ENCODE measurements around the gene QPCTL.
"Not testable (repeated sequence)": the region's sequence is repeated elsewhere in the genome, so short reads cannot be mapped to it uniquely, and the experiment has no call there.

The QPCTL gene

DNA sequence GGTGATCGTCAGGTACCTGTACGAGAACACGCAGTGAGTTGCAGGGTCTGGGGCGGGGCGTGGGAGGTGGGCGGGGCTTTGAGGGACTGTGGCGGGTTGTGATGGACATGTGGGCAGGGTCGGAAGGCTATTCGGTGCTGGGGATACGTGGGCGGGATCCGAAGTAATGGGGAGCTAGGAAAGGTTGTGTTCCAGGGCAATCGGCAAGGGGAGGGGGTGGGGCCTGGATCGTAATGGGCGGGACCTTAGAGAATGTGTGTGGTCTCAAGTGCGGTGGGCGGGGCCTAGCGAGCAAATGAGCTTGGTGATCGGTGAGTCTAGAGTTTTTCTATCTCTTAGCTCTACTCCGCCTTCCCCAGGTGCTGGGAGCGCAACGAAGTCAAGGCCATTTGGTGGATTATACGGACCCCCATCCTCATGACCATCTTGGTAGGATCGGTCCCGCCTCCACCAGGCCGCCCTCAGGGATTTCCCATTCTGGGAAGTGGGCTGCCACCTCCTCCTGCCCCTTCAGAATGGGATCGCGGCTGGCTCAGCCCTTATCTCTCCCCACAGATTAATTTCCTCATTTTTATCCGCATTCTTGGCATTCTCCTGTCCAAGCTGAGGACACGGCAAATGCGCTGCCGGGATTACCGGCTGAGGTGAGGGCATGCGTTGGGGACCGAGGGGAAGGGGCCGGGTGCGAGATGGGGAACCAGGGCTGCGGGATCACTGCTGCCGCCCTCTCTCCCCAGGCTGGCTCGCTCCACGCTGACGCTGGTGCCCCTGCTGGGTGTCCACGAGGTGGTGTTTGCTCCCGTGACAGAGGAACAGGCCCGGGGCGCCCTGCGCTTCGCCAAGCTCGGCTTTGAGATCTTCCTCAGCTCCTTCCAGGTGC is 14.9 kb upstream of the QPCTL start:
- DNase-seq = peak; percentile 86

DNA sequence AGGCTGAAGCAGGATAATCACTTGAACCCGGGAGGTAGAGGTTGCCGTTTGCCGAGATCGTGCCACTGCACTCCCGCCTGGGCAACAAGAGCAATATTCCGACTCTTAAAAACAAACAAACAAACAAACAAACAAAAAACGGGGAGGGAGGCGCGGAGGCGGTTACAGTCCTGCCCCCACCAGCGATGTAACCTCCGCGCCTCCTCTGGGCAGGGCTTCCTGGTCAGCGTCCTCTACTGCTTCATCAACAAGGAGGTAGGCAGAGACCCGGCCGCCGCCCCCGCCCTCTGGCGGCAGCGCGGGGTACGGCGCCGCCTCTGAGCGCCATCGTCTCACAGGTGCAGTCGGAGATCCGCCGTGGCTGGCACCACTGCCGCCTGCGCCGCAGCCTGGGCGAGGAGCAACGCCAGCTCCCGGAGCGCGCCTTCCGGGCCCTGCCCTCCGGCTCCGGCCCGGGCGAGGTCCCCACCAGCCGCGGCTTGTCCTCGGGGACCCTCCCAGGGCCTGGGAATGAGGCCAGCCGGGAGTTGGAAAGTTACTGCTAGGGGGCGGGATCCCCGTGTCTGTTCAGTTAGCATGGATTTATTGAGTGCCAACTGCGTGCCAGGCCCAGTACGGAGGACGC is 11.0 kb upstream of the QPCTL start:
- DNase-seq = peak; percentile 88

DNA sequence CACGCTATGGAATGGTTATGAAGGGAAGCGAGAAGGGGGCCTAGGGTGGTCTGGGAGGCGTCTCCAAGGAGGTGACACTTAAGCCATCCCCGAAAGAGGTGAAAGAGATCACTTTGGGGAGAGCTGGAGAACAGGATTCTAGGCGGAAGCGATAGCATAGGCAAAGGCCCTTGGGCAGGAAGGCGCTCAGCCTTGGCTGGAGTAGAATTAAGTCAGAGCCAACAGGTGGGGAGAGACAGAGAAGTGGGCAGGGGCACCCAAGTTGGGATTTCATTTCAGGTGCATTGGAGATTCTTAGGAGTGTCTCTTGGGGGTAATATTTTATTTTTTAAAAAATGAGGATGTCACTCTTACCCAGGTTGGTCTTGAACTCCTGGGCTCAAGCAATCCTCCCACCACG is 10.3 kb upstream of the QPCTL start:
- no peak for DNase-seq

DNA sequence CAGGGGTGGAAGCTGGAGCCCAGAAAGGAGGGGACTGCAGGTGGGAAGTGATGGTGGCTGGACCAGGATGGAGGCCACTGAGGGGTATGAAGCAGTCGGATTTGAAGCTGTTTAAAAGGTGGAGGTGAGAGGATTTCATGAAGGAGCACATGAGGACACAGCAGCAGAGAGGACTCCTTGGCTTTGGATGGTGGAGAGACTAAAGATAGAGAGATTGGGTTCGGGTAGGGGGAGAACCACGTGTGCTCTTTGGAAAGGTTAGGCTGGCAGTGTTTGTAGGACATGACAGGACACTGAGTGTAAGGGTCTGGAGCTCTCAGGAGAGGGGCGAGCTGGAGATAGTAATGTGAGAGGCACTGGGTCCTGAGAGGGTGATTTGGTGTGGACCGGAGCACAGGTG is 9.6 kb upstream of the QPCTL start:
- no peak for DNase-seq

DNA sequence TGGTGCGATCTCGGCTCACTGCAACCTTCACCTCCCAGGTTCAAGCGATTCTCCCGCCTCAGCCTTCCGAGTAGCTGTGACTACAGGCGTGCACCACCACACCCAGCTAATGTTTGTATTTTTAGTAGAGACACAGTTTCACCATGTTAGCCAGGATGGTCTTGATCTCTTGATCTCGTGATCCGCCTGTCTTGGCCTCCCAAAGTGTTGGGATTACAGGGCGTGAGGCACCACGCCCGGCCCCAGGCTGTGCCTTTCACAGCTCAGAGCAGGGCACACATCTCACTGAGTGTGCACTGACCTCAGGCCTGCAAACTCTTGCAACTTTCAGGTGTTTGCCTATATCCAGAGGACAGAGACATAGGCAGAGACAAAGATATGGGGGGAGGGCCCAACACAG is 7.4 kb upstream of the QPCTL start:
- not testable (repeated sequence) for DNase-seq

DNA sequence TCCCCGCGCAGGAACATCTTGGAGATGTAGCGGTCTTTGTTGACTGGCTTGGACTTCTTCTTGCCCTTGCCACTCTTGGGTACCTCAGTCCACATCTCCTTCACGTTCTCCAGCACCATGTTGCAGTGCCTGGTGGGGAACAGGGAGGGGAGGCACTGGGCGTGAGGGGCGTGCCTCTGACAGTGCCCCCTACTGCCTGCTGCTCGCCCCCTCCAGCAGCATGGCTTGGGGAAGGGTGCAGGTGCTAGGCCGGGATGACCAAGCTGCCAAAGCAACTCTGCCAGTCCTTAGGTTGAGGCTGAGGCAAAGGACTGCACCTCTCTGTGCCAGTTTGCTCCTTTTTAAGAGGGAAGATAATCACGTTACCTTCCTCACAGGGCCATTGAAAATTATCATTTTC is 4.9 kb upstream of the QPCTL start:
- no peak for DNase-seq

DNA sequence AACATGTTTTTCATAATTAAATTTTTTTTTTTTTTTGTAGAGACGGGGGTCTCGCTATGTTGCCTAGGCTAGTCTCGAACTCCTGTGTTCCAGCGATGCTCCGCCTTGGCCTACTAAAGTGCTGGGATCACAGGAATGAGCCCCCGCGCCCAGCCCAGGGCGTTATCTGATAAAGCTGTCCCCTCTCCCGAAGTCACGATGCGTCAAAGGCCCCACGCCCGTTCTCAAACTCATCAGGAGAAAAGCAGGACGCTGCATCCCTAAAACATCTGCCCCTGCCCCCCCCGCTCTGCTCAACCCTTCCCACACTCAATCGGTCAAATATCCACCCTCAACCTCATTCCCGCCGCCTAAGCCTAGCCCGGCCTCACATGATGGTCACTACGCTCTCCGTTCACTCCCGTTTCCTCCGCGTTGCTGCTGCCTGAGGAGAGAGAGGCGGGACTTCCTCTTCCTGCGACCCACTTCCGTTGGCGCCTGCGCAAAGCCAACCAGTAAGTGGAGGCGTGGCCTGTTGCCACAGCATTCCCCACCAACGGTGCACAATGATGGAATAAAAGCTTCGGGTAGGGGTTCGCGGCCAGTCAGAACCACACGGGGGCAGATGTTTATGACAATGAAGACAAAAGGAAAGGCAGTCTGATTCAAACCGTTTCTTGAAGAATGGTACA is 815 bp upstream of the QPCTL start, which contains the start of gene SNRPD2:
Gene SNRPD2 (minus strand): TSS at position 438 of the 671 bp plus-strand sequence. CDS start 65 bp downstream, at position 373.
- peak; percentile 99 for DNase-seq

DNA sequence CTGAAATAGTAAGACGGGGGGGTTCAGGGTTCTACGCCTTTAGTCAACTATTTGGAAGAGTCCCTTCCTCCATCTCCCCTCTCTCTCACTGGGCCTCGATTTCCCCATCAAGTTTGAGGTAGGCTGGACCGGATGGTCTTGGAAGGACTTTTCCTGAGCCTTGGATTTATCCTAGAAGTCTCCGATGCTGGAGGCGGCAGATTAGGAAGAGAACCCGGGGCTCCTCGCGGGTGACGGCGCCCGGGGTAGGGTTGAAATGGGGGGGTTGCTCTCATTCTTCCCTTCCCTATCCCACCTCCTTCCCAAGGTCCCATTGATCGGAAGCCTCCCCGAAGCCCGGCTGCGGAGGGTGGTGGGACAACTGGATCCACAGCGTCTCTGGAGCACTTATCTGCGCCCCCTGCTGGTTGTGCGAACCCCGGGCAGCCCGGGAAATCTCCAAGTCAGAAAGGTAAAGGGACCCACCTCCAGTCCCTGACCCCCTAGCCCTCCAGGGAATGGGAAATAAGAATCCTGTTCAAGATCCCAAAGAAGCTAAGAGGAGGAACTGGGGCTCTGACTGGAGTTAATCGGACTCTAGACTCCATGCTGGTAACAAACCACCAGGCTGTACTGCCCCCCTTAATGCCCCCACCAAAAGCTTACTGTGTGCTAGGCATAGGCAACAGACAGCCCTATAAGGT is 781 bp downstream of the QPCTL start:
- peak; percentile 91 for DNase-seq

DNA sequence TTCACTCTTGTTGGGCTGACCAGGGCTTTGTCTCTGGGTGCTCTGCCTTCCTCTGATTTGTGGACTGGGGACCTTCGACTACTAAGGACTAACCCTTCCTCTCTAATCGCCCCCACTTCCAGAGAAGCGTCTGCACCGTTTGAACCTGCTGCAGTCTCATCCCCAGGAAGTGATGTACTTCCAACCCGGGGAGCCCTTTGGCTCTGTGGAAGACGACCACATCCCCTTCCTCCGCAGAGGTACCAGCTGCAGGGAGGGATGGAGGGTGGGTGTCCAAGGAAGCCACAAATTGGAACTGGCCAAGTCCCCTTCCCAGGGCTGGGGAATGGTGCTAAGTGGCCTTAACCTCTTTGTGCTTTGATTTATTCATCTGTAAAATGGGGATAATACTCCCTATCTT is 9.2 kb downstream of the QPCTL start:
- no peak for DNase-seq

DNA sequence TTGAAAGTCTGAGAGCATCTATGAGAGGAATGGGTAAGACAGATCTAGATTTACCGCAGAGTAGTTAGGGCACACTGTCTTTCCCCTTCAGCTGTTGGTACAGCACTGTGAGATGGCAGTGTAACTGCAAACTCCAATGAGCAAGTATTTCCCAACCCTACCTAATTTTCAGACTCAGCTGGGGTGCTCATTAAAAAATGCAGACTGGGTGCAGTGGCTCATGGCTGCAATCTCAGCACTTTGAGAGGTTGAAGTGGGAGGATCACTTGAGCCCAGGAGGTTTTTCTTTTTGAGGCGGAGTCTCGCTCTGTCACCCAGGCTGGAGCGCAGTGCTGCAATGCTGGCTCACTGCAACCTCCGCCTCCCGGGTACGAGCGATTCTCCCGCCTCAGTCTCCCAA is 12.6 kb downstream of the QPCTL start:
- no peak for DNase-seq

DNA sequence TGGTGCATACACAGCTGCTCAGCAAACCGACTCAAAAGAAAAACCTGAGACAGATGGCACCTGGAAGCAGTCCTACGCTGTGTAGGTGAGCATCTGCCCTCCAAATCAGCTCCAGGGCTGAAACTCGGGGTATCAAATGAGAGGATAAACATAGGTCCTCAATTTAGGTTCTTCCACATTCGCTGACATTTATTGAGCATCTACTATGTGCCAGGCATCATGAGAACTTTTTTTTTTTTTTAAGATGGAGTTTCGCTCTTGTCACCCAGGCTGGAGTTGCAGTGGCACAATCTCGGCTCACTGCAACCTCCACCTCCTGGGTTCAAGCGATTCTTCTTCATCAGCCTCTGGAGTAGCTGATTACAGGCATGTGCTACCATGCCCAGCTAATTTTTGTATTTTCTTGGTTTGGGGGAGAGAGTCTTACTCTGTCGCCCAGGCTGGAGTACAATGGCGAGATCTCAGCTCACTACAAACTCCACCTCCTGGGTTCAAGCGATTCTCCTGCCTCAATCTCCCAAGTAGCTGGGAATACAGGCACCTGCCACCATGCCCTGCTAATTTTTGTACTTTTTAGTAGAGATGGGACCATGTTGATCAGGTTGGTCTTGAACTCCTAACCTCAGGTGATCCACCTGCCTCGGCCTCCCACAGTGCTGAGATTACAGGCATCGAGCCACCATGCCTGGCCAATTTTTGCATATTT is 13.4 kb downstream of the QPCTL start:
- no peak for DNase-seq

DNA sequence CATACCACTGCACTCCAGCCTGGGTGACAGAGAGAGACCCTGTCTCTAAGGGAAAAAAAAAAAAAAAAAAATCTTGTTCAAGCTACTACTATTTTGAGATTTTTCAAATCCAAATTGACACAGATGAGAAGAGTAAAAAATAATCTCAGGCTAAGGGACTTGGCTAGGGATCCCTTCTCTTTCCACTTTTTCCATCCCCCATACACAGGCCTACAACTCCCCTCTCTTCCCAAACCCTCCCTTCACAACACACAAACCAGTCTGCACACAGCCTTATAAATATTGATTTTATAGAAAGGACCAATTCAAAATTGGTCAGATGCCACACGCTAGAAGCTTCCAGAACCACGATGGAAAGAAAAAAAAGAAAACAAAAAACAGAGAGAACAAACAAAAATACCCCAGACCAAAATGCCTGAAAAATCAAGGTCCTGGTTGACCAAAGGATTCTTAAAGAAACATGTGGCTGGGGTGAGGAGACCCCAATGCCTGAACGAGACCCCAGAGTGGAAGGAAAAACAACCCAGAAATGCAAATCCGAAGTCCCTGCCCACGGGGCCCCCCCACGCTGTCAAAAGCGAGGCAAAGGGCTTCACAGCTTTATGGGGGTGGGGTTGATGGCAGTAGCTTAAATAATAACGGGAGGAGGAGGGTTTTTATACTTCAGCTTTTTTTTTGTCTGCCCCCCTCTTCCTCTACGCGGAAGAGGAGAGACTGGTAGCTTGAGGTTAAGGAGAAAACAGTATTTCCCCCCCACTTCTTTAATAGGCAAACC is 18.1 kb downstream of the QPCTL start:
- no peak for DNase-seq

DNA sequence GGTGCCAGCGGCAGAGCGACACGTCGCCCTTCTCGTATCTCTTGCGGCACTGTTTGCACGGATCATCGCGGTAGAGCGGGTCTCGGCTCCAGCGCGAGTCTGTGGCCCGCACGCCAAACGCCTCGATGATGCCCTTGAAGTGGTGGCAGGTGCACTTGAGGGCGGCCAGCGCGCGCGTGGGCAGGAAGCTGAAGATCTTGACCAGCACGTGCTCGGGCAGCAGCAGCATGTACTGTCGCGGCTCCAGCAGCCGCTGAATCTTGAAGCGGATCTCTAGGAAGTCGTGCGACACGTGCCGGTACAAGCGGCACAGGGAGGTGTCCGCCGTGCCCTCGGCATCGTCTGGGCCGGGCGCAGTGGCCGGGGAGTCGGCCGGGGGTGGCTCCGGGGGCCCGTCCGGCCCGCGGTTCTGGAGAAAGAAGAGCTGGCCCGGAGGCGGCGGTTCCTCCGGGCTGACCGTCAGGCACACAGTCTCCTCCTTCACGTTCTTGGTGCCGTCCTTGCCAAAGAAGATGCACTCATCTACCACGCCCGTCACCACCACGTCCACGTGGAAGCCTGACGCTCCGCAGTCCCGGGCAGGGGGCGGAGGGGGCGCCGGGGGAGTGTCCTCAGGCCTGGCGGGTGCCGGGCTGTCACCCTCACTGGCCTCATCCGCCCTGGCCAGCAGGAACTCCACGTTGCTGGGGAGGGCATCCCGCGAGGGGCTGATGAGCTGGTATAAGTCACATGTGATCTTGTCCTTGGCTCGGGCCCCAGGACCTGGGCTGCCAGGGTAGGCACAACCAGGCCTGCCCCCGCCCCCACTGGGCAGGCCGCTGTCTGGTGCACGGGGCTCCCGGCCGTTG is 19.6 kb downstream of the QPCTL start:
- DNase-seq = no peak

DNA sequence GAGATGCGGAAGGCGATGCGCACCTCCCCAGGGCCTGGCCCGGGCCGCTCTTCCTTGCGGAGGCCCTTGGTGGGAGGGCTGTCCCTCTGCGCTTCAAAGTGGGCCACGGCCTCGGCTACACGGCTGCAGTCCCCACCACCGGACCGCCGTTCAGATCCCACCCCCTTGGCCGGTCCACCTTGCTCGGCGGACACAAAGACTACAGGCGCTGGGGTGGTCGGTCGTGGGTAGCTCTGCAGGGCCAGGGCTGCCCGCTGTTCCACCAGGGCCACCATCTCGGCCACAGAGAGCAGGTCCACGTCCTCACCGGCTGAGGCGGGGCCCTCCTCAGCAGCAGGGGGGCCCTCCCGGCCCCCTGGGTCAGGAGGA is 20.2 kb downstream of the QPCTL start:
- no peak for DNase-seq

DNA sequence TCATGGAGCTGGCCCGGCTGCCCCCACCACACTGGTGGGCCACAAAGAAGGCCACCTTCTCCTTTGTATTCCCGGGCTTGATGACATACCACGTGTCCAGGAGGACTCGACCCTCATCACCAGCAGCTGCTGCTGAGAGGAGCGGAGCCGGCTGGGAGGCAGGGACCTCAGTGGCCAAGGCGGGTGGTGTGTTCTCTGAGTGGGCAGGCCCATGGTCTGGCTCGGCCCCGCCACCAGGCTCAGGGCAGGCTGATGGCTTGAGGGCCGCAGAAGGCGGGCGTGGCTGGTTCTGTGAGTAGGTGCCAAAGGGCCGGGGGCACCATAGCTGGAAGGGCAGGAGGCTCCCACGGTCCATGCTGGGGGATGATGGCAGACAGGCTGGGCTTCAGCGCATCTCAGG is 20.7 kb downstream of the QPCTL start:
- DNase-seq = no peak

DNA sequence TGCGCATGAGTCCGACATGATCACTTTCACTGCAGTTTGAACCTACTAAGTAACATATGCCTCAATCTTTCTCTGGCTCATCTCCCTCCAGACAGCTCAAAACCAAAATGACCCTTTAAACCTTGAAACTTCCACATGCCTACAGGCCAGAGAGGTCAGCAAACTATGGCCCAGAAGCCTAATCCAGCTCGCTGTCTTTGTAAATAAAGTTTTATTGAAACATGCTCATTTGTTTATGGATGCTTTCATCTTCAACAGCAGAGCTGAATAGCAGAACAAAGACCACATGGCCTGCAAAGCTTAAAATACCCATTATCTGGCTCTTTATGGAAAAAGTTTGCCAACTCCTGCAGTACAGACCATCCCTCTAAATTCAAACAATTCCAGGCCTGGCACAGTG is 22.7 kb downstream of the QPCTL start:
- DNase-seq = no peak

DNA sequence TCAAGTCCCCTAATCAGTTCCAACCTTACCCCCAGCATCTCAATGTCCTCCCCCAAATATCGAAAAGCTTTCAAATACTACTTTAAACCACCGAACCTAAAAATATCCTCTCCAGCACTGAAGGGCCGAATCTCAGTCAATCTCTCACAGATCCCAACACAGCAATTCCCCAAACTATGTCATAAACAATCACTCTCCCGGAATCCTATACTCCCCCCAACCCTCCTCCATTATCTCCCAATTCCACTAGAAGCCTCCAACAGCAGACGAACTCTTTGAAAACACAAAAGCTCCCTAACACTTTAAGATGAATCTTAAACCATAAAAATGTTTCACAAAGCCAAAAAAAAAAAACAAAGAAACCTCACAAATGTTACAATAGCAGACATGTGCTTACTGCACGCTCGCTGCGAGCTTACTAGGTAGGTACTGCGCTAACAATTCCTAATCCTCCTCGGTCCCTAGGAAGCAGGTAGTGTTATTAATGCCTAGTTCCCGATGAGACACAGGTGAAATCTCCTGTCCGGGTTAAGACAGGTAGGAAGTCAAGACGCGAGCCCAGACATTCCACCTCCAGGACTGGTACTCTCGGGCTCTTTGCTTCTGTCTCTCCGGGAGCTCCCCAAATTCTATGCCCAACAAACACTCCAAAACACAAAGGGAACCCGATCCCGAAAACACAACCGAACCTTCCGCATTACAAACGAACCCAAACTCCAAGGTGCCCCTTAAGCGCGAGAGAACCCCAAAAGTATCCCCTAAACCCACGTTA is 24.1 kb downstream of the QPCTL start:
- peak; percentile 71 for DNase-seq

DNA sequence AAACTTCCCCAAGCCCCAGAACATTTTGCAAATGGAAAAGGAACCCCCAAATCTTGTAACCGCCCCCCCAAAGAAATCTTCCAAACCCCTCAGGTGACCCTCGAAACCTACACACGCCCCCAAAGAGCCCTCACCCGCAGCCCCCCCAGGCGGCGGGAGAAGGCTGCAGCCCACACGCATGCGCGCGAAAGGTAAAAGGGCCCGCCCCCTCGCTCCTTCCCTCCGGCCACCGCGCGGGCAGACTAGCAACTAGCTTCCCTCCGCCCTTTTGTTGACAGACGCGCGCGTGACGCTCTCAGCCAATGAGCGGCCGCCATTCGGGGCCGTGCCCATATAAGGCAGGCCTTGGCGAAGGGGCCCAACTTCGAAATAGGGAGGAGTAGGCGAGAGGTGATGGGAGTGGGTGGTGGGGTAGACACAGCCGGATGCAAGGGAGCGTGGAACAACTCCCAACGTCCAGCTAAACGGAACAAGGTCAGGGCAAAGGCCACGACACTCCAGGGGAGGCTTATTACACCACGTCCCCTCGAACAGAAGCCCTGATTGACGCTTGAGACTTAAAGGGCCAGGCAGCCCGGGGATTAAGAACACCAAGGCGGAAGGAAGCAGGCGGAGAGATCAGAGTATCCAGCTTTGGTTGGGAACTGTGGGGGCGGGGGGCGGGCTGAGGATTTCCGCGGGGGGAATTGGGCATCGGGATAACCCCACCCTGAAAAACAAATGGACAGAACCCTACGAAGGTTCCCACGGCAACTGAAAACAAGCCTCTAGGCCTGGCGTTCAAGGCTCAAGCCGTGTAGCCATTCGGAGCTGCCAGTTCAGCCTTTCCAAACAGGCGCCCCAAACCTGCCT is 24.9 kb downstream of the QPCTL start:
- DNase-seq = peak; percentile 99
